Measurements from ENCODE around the gene CRYGN.

DNA sequence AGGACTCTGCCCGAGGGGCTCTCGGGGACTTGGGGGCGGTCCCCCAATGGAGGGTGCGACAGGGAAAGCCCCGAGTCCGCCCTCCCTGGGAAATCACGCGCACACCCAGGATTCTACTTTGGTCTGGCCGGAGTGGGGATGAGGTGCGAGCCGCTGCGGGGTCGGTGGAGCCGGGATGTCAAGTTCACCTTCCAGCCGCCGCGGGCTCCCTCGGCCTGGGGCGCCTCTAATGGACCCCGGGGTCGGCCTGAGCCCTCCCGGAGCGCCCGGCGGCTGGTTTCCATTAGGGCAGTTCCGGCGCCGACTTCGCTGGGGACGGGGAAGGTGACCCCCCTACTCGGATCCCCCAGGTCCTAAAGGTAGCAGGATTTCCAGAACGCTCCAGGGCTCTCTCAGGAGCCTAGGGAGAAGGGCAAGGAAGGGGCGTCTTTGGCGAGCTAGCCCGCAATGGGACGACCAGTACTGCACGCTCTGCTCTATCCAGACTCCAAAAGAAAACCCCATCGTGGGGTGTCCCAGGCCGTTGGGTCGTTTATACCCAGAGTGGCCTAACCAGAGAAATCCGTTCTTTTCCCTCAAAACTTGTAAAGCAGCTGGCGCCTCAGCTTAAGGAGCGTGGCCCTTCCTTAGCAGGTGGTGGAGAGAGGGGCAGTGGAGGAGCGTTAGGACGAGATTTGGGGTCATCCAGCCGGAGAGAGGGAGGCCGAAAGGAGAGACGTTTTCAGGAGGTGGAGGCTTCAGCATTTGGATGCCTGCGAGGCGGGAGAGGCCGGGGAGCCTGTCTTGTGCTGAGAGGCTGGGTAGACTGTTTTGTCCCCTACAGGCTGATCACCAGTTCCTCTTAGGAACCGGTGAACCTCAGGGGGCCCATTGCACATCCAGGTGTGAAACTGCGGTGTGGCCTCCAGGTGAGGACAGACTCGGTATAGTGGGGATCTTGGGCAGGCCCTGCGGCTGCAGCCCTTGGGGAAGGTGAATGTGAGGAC is 29.2 kb downstream of the CRYGN start:
- no peak for TF ChIP-seq POLR2AphosphoS5 (IDR thresholded peaks at IDR 0.05; ENCODE audit: low read depth, low read length)
- TF ChIP-seq POLR2A (IDR thresholded peaks at IDR 0.05; ENCODE audit: low read depth, low read length), result no peak
